GM13977 (cell line): ENCODE data around the gene FILIP1L.

Source experiments
- DNase-seq: peaks from one replicate; pipeline ENCODE4 v3.0.0; 2012; ENCODE audit warnings: low spot score
- CTCF ChIP-seq: IDR thresholded peaks from 2 replicates; pipeline ENCODE4 v1.5.1; 2012; ENCODE audit warnings: mild to moderate bottlenecking, control low read depth; ENCODE audit not compliant: insufficient read depth; ENCODE audit errors: extremely low read depth, missing control alignments
- in situ Hi-C: fragments of 300-500 bp; cut with MboI; formaldehyde crosslinking; loops from one replicate; pipeline ENCODE4 v1.12.0; 2022; ENCODE audit warnings: low sequenced_read_pairs, low pct_unique_long_range_greater_than_20kb, mixed read lengths, inconsistent platforms; ENCODE audit not compliant: unreplicated experiment

FILIP1L gene

DNA sequence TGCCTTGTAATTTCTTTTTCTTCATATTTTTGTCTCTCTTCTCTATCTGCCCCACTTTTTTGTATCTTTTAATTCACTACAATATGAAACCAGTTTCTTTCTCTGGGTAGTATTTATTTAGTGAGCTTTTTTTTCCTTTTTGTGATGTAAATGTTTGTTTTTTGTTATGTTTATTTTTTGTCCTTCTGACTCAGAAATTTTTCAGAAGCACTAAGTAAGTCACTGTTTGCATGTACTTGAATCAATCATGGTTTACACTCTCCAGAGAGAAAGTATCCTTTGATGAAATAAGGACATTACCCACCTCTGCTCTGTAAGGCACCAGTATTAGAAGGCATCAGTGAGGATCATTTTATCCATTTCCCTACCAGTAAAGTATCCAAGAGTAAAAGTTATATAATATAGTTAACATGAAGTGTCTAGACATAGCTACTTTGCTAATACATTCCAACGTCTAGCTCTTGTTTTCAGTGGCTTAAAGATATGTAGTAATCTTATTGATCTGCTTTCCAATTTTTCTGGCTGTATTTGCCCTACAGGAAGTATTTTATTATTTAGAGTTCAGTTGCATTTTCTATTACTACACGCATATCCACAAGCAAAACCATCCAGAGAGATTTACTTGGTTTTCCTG, 25.4 kb downstream of the FILIP1L start:
- DNase-seq, result no peak
- no peak for TF ChIP-seq CTCF
- in situ Hi-C loops, result no loop called here

- TF ChIP-seq CTCF, result no peak
- in situ Hi-C loops, result no loop called here
- peak; percentile 9 for DNase-seq
Measured at GRCh38 chr3:100087198-100087597, 27.1 kb downstream of the FILIP1L start.

DNA sequence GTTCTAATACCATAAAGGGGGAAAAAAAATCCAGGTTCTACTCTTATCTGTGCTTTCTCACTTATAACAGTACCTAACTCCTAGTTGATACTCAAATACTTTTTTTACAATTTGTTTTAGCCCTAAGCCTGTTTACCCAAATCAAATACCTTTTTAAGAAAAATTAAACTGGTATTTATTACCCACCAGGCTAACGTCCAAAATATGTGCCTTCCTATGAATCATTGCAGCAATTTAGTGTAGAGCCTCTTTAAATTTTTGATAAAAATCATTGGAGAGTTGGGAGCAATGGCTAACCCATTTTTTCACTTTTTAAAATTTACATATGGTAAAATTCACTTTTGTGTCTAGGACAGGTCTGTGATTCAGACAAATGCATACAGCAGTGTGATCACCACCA, 27.9 kb downstream of the FILIP1L start:
- no peak for TF ChIP-seq CTCF
- DNase-seq, result no peak
- in situ Hi-C loops, result no loop called here

- DNase-seq, result no peak
- in situ Hi-C loops, result no loop called here
- TF ChIP-seq CTCF, result no peak
Measured at GRCh38 chr3:100084100-100084806, 30.0 kb downstream of the FILIP1L start.

GRCh38 chr3:100083209-100083608, 31.1 kb downstream of the FILIP1L start:
- in situ Hi-C loops, result no loop called here
- no peak for DNase-seq
- TF ChIP-seq CTCF, result no peak

- TF ChIP-seq CTCF, result no peak
- in situ Hi-C loops, result no loop called here
Measured at GRCh38 chr3:100082714-100083113, 31.6 kb downstream of the FILIP1L start.

More at GRCh38 chr3:100082714-100083113, 31.6 kb downstream of the FILIP1L start:
- DNase-seq, result no peak
